DMS53 treated with DMSO at 0.1 percent for 48 hours (cell line): Measurements from ENCODE around the gene CD53.

ENCODE experiments used
- DNase-seq: peaks from one replicate; lab custom pipeline; 2025; ENCODE audit not compliant: unreplicated experiment; lab: John Stamatoyannopoulos, UW

The CD53 gene

DNA sequence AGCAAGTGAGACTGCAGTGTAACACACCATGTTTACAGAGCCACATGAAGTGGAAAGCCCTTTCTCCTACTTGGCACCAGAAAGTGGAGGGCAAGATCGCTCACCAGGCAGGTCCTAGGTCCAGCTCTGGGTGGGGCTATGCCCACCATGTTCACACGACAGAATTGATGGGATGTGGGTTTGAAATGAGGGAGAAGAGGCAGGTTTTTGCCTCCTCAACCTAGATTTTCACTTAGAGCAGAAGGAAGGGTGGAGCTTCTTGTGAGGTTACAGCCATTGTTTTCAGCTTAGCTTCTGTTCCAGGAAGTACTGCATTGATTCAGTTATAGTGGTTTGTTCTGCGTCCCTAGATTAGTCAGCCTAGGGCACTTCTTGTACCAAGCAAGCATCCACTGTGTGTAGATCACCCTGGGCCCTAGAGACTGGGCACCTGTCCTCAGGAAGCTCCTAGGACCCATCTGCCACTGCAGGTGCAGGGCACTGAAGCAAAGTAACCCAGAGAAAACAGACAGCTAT, 2.3 kb downstream of the CD53 start:
- DNase-seq = peak; percentile 26

DNA sequence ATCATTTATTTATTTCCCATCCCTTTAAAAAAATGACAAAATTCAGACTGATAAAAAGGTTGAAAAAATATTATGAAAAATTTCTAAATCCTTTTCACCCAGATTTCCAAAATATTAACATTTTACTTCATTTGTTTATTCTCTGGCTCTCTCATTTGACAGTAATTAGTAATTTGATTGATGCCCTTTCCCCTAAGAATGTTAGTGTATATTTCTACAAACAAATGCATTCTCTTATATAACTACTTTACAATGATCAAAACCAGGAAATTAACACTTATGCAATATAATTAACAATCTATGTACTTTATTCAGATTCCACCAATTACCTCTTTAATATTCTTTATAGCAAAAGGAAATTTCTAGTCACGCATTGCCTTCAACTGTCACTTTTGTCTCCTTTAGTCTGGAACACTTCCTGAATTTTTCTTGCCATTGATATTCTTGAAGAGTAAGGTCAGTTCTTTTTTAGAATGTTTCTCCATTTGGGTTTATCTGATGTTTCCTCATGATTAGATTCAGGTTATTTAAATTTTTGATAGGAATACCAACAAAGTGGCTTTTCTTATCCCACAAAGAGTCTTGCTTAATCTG, 3.9 kb downstream of the CD53 start:
- no peak for DNase-seq

DNA sequence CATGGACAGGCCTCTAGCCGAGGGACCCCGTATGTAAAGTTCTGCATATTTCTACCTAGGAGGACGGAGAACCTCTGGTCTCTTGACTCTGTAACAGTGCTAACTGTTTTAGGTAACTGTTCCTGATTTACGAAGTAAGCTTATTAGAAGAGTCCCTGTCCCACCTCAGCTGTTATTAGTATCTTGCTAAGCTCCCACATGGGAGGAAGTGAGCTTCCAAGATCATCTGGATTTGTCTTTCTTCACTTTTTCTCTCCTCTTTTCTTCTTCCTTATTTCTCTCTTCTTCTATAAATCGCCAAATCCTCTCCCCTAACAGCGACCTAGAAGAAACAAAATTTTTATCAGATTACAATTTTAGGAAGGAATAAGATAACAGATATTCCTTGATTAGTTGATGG, 4.4 kb downstream of the CD53 start:
- no peak for DNase-seq

DNA sequence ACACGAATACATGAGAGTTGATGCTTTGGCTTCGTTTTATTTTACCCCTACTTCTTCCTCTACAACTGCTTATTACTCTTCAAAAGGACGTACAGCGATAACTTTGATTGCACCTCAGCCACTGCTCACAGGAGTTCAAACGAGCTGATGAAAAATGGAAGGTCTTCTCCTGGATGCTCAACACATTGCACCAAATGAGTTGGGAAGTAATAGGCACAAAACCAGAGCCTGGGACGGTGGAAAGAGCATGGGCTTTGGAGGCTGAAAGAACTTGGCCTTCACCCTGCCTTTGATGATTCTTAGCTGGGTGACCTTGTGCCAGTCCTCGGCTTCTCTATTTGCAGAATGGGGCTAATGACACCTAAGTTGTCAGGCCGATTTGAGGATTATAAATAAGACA, 4.8 kb downstream of the CD53 start:
- DNase-seq = no peak

DNA sequence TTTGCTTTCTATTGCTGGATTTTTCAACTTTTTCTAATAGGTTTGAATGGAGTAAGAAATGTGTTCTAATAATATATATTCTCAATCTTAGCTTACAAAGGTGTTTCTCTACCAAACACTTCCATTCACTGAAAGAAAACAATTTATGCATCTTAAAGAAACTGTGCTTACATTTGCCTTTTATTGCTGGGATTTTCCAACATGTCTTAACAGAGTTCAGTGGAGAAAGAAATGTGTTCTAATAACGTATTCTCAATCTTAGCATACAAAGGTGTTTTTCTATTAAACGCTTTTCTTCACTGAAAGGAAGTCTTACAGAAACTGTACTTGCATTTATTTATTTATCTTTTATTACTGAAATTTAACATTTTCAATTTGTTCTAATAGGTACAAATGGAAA, 5.6 kb downstream of the CD53 start:
- no peak for DNase-seq

DNA sequence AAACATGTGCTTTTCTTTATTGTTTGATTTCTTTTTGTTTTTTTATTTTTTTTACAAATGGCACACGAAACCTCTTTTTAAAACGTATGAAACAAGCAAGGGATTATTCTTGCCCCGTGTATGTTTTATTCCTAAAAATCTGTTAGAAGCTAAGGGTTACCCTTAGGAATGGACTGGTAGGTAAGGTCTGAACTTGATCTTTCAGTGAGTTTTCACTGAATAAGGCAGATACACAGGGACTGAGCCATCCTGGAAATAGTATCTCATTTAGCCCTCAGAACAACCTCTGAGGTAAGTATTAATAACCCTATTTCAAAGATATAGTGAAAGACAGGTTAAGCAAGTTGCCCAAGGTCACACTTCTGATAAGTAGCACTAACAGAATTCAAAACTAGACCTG, 6.0 kb downstream of the CD53 start:
- DNase-seq = no peak

DNA sequence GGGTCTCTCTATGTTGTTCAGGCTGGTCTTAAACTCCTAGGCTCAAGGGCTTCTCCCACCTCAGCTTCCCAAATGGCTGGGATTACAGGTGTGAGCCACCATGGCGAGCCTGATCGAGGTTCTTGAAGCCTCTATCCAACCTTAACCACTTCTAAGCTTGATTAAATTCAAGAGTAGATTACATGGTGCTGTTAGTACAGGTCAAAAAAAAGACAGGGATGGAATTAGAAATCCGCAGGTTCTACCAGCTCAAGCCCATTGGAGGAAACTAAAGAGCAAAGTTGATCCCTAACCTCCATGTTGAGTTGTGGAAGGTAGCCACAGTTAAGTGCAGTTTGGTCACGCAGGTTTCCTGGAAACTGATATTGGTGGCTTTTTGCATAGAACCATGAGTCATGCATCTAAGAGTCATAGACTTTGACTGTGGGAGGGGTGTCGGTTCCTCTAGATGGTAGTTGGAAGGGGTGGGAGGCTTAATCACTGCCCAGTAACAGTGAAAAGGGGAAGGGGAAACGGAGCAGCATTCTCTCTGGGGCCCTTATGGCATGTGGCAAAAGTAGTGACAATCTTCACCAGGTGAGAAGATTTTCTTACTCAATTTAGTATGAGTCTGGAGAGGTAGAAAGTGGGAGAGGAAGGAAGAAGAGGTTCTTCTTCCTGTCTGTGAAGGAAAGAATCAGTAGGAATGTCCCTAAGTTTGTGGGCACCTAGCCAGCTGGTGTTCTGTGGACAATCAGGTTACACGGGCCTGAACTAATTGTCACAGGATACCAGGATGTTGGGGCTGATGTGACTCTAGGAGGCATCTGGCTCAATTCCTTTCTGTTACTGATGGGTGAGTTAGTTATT, 7.0 kb downstream of the CD53 start:
- peak; percentile 7 for DNase-seq

DNA sequence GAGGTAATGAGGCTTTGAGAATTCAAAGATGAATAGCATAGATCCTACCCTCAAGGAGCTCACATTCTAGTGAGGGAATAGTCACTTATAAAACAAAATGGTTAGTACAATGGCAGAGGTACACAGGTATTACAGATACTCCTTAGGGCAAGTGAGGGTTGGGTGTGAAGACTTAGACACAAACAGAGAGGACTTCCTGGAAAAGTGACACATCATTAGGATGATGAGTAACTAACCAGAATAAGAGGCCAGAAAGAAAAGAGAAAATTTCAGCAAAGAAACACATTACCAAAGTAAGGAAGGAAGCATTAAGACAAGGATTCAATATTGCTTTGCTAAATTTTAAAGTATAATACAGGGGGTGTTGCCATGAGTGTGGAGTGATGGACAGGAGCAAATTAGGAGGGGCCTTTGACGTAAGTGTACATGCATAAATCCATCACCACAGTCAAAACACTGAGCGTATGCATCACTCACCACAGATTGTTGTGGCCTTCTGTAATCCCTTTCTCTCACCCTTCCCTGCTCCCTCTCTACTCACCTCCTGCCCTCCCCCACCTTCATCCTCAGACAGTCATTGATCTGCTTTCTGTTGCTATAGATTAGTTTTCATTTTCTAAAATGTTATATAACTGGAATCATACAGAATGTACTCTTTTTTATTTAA, 7.9 kb downstream of the CD53 start:
- DNase-seq = no peak

DNA sequence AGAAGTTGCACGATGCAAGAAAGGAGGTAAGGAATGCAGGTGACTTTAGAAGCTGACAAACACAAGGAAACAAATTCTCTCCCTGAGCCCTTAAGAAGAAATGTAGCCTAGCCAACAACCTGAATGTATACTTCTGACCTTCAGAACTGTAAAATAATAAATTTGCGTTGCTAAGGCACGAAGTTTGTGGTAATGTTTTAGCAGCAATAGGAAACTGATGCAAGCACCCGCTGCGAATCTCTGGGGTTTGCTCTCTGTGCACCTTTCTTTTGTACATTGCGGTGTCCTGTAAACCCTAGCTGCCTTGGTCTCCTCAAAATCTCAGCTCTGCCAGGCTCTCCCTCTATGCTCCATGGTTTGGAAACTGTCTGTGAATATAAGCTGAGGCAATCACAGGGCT, 15.1 kb downstream of the CD53 start:
- DNase-seq = no peak

DNA sequence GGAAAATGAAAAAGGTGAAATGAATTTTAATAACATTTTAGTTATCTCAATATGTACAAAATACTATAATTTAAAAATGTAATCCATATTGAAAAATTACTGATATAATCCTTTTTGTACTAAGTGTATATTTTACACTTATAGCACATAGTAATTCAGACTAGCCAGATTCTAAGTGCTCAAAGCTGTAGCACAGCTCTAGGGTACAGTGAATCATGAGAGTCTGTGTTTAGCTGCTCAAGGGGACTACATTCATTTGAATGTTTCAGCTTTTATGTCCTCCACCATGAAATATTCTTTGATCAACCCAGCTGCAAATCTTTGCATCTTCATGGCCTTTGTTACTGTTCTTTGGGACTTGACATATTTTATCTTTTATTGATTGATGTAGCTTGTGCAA, 15.7 kb downstream of the CD53 start:
- no peak for DNase-seq

DNA sequence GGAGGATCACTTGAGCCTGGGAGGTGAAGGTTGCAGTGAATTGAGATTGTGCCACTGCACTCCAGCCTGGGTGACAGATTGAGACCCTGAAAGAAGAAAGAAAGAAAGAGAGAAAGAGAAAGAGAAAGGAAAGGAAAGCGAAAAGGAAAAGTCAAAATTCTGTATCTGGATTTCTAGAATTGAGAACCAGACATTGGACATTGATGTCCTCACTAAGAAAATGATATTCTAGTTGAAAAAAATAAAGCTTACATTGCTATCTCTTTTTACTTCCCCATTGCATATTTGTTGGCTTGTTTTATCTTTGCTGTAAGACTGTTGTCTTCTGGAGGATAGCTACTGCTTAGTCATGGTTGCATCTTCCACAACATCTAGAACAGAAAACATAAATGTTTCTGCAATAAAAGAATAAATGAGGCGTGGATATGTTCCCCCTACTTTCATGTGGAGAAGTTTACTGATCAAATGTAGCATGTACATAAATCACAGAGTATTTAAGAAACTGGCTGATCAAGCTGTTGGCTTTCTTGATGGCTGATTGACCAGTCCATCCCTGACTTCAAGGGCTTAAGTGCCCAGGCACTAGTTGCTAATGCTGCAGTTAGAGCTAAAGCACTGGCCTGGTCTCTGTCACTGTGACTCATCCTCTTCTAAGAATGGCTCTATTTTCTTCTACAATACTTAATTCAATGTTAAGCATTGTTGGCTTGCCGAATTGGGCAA, 17.7 kb downstream of the CD53 start:
- DNase-seq = no peak

DNA sequence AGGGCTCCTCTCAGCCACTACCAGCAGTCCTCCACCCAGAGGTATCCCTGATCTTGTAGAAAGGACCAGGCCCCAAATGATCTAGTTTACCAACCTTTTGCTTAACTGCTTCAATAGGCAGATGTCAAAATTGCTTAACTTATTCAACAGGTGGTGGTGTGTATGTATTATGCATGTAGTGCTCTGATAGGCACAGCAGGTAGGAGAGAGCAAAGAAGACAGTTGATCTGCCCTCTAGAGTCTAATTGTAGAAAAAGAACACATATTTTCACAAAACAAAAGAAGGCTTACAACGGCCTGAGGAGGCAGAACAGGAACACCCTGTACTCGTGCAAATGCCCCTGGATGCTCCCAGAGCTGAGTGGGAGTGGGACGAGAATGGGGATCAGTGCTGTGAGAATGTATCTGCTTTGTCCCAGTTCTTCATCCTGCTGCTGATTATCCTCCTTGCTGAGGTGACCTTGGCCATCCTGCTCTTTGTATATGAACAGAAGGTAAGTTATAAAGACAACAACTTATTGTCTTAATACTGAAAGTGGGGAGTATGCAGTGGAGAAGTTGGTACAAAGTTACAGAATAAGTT, 21.1 kb downstream of the CD53 start:
- DNase-seq = no peak

DNA sequence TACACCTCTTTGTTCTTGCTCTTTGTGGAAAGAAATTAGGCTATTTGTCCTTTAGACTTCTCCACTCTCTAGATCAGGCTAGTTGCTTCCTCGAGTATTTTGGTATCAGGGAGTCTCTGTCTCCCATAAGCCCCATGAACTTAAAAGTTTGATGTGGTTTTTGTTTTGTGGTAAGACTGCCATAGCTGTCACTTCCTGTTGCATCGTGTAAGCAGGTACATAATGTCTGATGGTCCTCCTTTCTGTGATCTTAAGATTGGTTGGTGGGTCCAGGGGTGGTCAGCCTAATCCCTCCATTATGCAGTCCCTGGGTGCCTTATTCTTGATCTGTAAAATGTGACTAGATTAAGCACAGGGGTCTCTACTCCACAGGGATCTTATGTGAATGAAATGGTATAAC, 23.1 kb downstream of the CD53 start:
- DNase-seq = no peak

DNA sequence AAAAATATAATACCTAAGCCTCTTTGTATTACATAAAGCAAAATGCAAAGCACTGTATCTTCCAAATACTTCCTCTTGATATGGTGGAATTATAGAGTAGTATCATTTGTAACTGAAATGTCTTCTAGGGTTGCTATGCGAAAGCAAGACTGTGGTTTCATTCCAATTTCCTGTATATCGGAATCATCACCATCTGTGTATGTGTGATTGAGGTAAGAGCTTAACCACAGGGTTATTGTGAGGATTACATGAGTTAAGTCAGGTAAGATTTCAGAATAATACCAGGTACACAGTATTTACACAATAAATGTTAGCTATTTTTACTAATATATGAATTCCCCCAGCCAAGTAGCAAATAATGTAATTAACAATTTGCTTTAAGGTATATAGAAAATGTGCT, 24.7 kb downstream of the CD53 start:
- no peak for DNase-seq

DNA sequence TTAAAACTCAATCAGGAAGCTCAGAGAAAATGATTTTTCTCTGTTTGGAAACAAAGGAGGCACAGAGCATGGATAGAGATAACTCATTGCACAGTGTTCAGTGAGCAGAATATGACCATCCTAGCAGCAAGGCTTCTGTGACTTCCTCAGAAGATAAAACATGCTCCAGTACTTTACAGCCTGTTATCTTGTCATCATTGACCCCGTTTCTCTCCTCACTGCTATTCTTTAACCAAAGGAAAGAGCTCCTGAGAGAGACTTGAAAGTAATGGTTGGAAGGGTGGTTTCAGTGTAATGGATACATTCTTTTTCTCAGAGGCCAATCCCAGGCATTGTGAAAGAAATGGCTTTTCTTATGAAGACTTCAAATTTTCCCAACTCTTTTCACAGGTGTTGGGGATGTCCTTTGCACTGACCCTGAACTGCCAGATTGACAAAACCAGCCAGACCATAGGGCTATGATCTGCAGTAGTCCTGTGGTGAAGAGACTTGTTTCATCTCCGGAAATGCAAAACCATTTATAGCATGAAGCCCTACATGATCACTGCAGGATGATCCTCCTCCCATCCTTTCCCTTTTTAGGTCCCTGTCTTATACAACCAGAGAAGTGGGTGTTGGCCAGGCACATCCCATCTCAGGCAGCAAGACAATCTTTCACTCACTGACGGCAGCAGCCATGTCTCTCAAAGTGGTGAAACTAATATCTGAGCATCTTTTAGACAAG, 25.9 kb downstream of the CD53 start:
- no peak for DNase-seq

DNA sequence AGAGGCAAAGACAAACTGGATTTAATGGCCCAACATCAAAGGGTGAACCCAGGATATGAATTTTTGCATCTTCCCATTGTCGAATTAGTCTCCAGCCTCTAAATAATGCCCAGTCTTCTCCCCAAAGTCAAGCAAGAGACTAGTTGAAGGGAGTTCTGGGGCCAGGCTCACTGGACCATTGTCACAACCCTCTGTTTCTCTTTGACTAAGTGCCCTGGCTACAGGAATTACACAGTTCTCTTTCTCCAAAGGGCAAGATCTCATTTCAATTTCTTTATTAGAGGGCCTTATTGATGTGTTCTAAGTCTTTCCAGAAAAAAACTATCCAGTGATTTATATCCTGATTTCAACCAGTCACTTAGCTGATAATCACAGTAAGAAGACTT, 26.5 kb downstream of the CD53 start:
- no peak for DNase-seq

DNA sequence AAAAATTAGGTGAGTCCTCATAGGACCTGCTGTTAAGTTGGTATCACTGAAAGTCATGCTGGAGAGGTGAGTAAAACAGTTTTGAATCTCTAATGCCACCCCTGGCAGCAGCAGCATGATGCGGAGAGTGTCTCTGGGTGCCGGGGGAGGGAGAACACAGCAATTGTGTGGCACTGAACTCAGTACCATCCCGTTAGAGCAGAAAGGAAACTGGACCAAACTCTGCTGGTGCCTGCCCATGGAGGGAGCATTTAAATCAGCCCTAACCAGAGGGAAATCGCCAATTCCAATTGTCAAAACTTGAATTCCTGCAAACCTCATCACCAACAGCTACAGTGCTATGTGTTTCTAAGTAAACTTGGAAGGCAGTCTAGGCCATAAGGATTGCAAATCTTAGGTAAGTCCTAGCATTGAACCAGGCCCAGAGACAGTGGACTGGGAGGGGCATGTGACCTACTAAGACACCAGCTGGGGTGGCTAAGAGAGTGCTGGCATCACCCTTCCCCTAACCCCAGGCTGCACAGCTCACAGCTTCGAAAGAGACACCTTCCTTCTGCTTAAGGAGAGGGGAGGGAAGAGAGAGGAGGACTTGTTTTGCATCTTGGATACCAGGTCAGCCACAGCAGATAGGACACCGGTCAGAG, 30.0 kb downstream of the CD53 start:
- DNase-seq = no peak

DNA sequence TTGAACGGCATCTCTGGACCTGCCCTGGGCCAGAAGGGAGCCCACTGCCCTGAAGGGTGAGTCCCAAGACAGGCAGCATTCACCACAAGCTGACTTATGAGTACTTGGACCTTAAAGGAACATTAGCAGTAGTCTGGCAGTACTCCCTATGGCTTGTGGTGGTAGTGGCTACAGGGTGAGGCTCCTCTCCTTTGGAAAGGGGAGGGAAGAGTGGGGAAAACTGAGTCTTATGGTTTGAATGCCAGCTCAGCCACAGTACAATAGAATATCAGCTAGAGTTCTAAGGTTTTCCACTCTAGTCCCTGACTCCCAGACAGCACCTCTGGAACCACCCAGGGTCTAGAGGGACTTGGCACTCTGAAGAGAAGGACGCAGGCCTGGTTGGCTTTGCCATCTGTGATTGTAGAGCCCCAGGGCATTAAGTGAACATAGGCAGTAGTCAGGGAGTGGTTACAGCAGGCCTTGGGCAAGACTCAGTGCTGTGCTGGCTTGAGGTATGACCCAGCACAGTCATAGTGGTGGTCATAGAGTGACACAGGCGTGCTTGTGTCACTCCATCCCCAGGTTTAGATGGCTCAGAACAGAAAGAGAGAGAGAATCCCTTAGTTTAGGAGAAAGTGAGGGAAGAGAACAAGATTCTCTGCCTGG, 31.0 kb downstream of the CD53 start:
- no peak for DNase-seq

DNA sequence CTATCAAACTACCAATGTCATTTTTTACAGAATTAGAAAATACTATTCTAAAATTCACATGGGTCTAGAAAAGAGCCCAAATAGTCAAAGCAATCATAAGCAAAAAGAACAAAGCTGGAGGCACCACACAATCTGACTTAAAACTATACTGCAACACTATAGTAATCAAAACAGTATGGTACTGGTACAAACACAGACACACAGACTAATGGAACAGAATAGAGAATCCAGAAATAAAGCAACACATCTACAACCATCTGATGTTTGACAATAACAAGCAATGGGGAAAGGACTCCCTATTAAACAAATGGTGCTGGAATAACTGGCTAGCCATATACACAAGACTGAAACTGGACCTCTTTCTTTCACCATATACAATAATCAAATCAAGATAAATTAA, 39.8 kb downstream of the CD53 start:
- DNase-seq = no peak

DNA sequence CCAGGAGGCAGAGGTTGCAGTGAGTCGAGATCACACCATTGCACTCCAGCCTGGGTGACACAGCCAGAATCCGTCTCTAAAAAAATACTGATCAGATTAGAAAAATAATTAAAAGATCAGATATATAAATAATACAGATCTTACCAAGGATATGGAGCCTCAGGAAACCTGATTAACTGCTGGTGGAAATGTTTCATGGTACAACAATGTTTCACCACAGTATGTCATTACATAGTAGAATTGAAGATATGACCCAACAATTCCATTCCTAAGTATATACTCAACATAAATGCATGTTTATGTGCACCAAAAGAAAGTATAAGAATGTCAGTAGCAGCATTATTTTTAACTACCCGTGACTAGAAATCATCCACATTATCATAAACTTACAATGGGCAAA, 41.7 kb downstream of the CD53 start:
- no peak for DNase-seq
